ENCODE measurements around the gene ABCC4.
"Not testable (repeated sequence)": the region's sequence is repeated elsewhere in the genome, so short reads cannot be mapped to it uniquely, and the experiment has no call there.

- TF ChIP-seq CTCF, POLR2A (IDR thresholded peaks at IDR 0.05): not testable (repeated sequence)
Measured at GRCh38 chr13:95273592-95274132, 27.6 kb downstream of the ABCC4 start.
